K562 (cell line): ENCODE data around the gene TMPRSS11E. TPM values are rescaled to one million over a fixed set of nuclear protein-coding genes. Genes with fewer than 3 reads are reported as not detected.

Experiments used
- CTCF ChIP-seq, 3 experiments: IDR thresholded peaks in 2 of 3; conservative IDR thresholded peaks in 1 of 3; 2 replicates each; pipeline ENCODE4 v1.5.1; 2011 to 2012; ENCODE audit warnings: low read length in 3 of 3, mild to moderate bottlenecking in 3 of 3, control low read depth in 2 of 3, improper control_type of control experiment in 1 of 3, inconsistent platforms in 1 of 3, low read depth in 1 of 3, mixed read lengths in 1 of 3, moderate library complexity in 1 of 3; ENCODE audit not compliant: insufficient read depth in 2 of 3
- DEAF1 ChIP-seq: fragments of 450-650 bp; formaldehyde crosslinking; IDR thresholded peaks from 2 replicates; pipeline ENCODE4 v1.4.0; 2020; ENCODE audit warnings: mild to moderate bottlenecking, moderate library complexity
- POLR2AphosphoS2 ChIP-seq: IDR thresholded peaks from 2 replicates; pipeline ENCODE4 v1.6.1; 2012; ENCODE audit warnings: low read length, improper control_type of control experiment
- RAD21 ChIP-seq, 2 experiments: fragments of 250-450 bp in 1 of 2; fragments of 450-650 bp in 1 of 2; sonication (Bioruptor Pico) in 1 of 2; formaldehyde crosslinking in 1 of 2; IDR thresholded peaks in 1 of 2; conservative IDR thresholded peaks in 1 of 2; 2 replicates each; pipeline versions ENCODE4 v1.4.0 to v1.8.0; 2020 to 2022; ENCODE audit warnings: mild to moderate bottlenecking in 2 of 2, moderate library complexity in 1 of 2
- SIN3A ChIP-seq, 2 experiments: fragments of 150-350 bp in 1 of 2; IDR thresholded peaks; 2 replicates each; pipeline ENCODE4 v1.6.1; 2011 to 2016; ENCODE audit warnings: borderline replicate concordance in 2 of 2, low read depth in 2 of 2, low read length in 2 of 2, mild to moderate bottlenecking in 2 of 2, moderate library complexity in 2 of 2; ENCODE audit not compliant: control insufficient read depth in 1 of 2
- polyA plus RNA-seq, 8 experiments: library from polyadenylated mRNA; depleted of rRNA in 4 of 8; stranded (reverse) in 5 of 8; unstranded in 3 of 8; fragments of >200 nt; fragmentation: Nextera tagmentation in 2 of 8; fragmentation: Illumina TruSeq in 1 of 8; extraction: Ambion mirVana in 2 of 8; extraction: Trizol in 1 of 8; gene quantifications; 2 replicates each; pipeline versions ENCODE4 v1.2.1 to v1.2.3, GENCODE V29; 2011 to 2014; ENCODE audit warnings: inconsistent platforms in 1 of 8, missing spikeins in 1 of 8
- total RNA-seq, 7 experiments: library from RNA; depleted of rRNA in 6 of 7; stranded (reverse); fragments of >200 nt in 6 of 7; fragmentation: Illumina TruSeq in 2 of 7; extraction: Trizol in 2 of 7; gene quantifications; 2 replicates each; pipeline versions ENCODE4 v1.2.1 to v1.2.3, GENCODE V29; 2011 to 2021; ENCODE audit warnings: low replicate concordance in 1 of 7

Gene TMPRSS11E
- total and polyA plus RNA-seq, 9 of the 15 experiments (the other 6 are each of a cell fraction or from before 2014, with no cell fraction given): not detected

- peak; percentile 63 to 84 (median 76); a peak in 5 of 6 replicates for TF ChIP-seq CTCF (IDR thresholded peaks at IDR 0.05 in 2 of 3, conservative IDR thresholded peaks at IDR 0.05 in 1 of 3; ENCODE audit: insufficient read depth in 2 of 3, low read depth in 1 of 3, low read length in 3 of 3)
- peak; percentile 93 to 97 for TF ChIP-seq RAD21 (CRISPR knock-in tag; conservative IDR thresholded peaks at IDR 0.05 in 1 of 2, IDR thresholded peaks at IDR 0.05 in 1 of 2)
- no peak for TF ChIP-seq SIN3A (IDR thresholded peaks at IDR 0.05; ENCODE audit: borderline replicate concordance in 2 of 2, control insufficient read depth in 1 of 2, low read depth in 2 of 2, low read length in 2 of 2)
- peak; percentile 93 for TF ChIP-seq DEAF1 (CRISPR knock-in tag)
- TF ChIP-seq POLR2AphosphoS2: no peak
Measured at GRCh38 chr4:68498413-68499007, 51.2 kb downstream of the TMPRSS11E start (continued).
